Stimulated activated naive CD4-positive, alpha-beta T cell treated with Interleukin-2 at 50 U/mL for 16 hours (primary cell): ENCODE measurements around the gene IFITM10.
A peak's percentile ranks its signal among the peaks of the same experiment; 100 is the strongest.
"Not testable (repeated sequence)": the region's sequence is repeated elsewhere in the genome, so short reads cannot be mapped to it uniquely, and the experiment has no call there.

Experiments
- DNase-seq: peaks from one replicate; lab custom pipeline; 2025; lab: John Stamatoyannopoulos, UW

Gene IFITM10

GRCh38 chr11:1777737-1778136, 27.3 kb upstream of the IFITM10 start:
- DNase-seq, result no peak

GRCh38 chr11:1776944-1777715, 26.7 kb upstream of the IFITM10 start:
- no peak for DNase-seq

- DNase-seq, result no peak
Measured at GRCh38 chr11:1776331-1776851, 26.0 kb upstream of the IFITM10 start.

- DNase-seq, result no peak
Measured at GRCh38 chr11:1774886-1775285, 24.5 kb upstream of the IFITM10 start.

- no peak for DNase-seq
Measured at GRCh38 chr11:1773994-1774550, 23.7 kb upstream of the IFITM10 start.

DNA sequence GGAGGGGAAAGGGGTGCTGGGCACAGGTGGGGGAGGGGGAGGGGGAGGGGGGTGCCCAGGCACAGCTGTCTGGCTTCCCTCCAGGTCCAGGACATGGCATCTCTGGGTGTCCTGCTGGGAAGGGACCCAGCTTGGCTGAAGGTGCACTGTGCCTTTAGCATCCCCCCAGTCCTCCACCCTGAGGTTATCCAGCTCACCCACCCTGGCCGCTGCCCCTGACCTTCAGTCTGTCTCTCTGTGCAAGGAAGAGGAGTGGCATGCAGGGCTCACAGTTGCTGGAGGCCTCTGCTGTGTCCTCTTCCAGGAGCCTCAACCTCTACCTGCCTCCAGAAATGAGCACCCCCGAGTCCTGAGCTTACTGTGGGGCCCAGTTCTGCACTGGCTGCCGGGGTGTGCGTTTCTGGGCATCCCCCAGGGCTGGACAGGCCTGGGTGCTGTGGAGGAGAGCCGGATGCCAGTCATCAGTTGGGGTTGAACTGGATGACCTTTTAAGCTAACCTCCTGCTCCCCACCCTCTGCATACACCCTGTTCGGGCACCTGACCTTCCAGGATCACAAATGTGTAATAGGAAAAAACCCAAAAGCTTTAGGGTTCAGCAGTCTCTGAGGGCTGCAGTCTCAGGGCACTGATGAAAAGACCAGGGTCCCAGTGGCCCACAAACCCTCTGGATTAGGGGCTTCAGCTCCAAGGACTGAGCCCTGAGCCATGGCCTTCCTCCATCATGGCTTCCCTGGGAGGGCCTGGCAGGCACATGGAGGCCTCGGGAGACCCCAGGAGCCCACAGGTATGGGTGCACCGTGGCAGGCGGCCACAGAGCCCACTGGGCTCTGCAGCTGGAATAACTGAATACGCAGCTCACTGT, 23.0 kb upstream of the IFITM10 start:
- no peak for DNase-seq

- peak; percentile 70 for DNase-seq
Measured at GRCh38 chr11:1772270-1773130, 22.1 kb upstream of the IFITM10 start.

- DNase-seq, result no peak
Measured at GRCh38 chr11:1771700-1772099, 21.3 kb upstream of the IFITM10 start.

DNA sequence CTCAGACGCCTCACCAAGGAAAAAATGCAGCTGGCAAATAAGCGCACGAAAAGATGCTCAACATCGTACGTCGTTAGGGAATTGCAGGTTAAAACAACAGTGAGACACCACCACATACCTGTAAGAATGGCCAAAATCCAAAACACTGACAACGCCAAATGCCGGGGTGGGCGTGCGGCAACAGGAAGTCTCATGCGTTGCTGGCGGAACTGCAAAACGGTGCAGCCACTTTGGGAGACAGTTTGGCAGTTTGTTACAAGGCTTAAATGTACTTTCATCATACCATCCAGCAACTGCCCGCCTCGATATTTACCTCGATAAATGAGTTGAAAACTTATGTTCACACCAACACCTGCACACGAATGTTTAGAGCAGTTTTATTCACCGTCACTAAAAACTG, 20.9 kb upstream of the IFITM10 start:
- DNase-seq, result no peak

- no peak for DNase-seq
Measured at GRCh38 chr11:1770528-1770927, 20.1 kb upstream of the IFITM10 start.

DNA sequence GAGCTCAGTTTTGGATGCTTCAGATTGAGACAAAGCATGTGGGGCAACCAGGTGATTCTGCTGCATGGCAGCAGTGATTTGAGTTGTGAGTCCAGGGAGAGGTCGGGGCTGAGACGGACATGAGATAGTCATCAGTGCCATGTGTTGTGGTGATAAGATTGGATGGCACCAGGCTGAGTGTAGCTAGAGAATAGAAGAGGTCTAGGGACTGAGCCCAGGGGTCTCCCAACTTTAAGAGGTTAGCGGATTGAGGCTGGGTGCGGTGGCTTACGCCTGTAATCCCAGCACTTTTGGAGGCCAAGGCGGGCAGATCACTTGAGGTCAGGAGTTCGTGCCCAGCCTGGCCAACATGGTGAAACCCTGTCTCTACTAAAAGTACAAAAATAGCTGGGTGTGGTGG, 19.7 kb upstream of the IFITM10 start:
- no peak for DNase-seq

DNA sequence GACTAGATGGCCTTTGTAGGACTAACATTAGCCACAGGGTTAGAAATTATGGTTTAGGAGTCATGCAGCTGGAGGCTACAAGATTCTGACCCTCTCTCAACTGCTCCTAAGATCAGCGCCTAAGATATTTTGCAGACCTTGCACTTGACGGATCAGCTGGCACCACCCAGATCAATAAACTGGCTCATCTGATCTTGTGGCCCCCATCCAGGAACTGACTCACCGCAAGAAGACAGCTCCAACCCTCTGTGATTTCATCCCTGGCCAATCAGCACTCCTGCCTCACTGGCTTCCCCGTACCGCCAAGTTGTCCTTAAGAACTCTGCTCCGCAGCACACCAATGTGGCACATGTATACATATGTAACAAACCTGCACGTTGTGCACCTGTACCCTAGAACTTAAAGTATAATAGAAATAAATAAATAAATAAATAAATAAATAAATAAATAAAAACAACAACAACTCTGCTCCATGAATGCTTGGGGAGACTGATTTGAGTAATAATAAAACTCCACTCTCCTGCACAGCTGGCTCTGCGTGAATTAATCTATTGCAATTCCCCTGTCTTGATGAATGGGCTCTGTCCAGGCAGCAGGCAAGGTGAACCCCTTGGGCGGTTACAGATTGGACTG, 19.0 kb upstream of the IFITM10 start:
- DNase-seq, result not testable (repeated sequence)

DNA sequence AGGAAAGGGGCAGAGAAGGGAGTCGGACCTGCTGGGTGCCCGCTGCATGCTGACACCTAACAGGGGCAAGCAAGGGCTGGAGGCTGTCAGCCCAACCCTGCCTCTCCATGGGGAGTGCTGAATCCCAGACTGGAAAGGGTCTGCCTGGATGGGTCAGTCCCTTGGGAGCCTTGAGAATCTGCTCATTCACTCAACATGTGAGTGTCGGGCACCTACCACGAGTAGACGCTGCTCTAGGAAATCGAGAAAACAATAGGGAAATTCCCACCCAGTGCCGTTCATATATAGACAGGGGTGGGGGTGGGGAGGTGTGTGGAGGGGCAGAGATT, 17.7 kb upstream of the IFITM10 start:
- no peak for DNase-seq

DNA sequence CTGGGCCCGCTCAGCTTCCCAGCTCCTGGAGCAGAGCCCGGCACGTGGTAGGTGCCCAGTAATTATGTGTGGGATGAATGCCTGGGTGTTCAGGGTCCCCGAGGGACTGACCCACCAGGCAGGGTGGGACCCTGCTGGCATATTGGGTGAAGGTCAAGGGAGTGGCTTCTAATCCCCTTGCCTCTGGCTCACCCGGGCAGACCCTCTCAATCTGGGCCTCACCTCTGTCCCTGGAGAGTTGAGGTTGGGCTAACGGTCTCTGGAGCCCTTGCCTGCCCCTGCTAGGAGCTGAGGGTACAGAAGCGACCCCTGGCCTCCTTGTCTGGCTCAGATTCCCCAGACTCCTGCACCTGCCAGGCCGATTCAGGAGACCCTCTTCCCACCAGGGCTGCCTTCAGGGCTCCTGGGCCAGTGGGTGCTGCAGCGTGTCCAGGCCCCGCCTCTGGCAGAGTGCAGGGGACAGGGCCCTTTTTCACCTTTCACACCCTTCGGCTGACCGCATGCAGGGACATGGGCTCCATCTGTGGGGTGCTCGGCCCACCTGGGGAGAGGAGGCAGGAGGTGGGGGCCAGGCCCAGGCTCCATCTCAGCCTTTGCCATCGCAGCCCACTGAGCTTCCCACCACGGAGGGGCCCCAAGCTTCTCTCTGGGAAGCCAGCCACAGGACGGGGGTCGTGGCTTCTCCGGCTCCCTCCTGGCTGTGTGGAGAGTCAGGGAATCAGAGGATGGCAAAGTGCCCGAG, 17.2 kb upstream of the IFITM10 start:
- DNase-seq, result no peak

GRCh38 chr11:1766719-1767398, 16.5 kb upstream of the IFITM10 start:
- no peak for DNase-seq

GRCh38 chr11:1765871-1766718, 15.7 kb upstream of the IFITM10 start:
- no peak for DNase-seq

GRCh38 chr11:1763796-1764661, 13.6 kb upstream of the IFITM10 start, which contains the start of gene CTSD:
Gene CTSD, minus strand, starts transcription at chr11:1763927. Its CDS starts 68 bp downstream, at chr11:1763859.
- DNase-seq, result peak; percentile 79

DNA sequence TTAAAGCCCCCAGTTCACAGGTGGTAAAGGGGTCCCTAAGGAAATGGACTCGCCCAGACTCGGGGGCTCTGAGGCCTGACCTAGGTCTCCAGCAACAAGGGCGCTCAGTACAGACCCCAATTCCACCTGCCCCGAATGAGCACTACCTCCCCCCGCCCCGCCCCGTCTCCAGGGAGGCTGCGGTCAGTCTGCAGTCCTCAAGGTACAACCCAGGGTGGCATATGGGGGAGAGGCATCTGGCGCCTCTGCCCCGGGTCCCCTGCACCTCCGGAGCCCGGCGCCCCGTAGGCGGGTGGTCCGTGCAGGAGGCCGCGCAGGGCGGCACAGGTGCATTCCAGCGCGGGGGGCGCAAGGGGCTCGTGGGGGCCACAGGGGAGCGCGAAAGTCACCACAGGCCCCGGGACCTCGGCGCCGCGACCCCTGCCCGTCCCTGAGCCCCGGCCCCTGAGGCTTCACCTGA, 13.0 kb upstream of the IFITM10 start:
- no peak for DNase-seq
